Stimulated activated CD8-positive, alpha-beta memory T cell treated with anti-CD3 and anti-CD28 coated beads, Interleukin-15, amount 100 ng/mL, for 1 hour (primary cell): Measurements from ENCODE around the gene CFLAR.
"Not testable (repeated sequence)": the region's sequence is repeated elsewhere in the genome, so short reads cannot be mapped to it uniquely, and the experiment has no call there.

ENCODE experiments used
- DNase-seq: peaks from one replicate; pipeline ENCODE4 v3.0.0-alpha.2; 2020; ENCODE audit warnings: low read depth

Gene CFLAR

GRCh38 chr2:201183365-201183727 is 67.4 kb downstream of the CFLAR start:
- no peak for DNase-seq

GRCh38 chr2:201183835-201184234 is 67.9 kb downstream of the CFLAR start:
- not testable (repeated sequence) for DNase-seq

GRCh38 chr2:201184248-201184647 is 68.3 kb downstream of the CFLAR start:
- DNase-seq = not testable (repeated sequence)

GRCh38 chr2:201185863-201186262 is 69.9 kb downstream of the CFLAR start:
- DNase-seq = no peak

GRCh38 chr2:201186982-201187381 is 71.0 kb downstream of the CFLAR start:
- no peak for DNase-seq

- no peak for DNase-seq
Measured at GRCh38 chr2:201188449-201188848, 72.5 kb downstream of the CFLAR start.

GRCh38 chr2:201191132-201191875 is 75.3 kb downstream of the CFLAR start:
- no peak for DNase-seq

GRCh38 chr2:201194097-201194496 is 78.1 kb downstream of the CFLAR start:
- DNase-seq = no peak

- DNase-seq = no peak
Measured at GRCh38 chr2:201195331-201195730, 79.4 kb downstream of the CFLAR start.

- DNase-seq = no peak
Measured at GRCh38 chr2:201196003-201196402, 80.0 kb downstream of the CFLAR start.

GRCh38 chr2:201196803-201197202 is 80.8 kb downstream of the CFLAR start:
- DNase-seq = no peak

GRCh38 chr2:201197781-201198180 is 81.8 kb downstream of the CFLAR start:
- no peak for DNase-seq

GRCh38 chr2:201199847-201200246 is 83.9 kb downstream of the CFLAR start:
- DNase-seq = no peak

- DNase-seq = no peak
Measured at GRCh38 chr2:201200345-201200744, 84.4 kb downstream of the CFLAR start.

GRCh38 chr2:201201371-201201770 is 85.4 kb downstream of the CFLAR start:
- no peak for DNase-seq

GRCh38 chr2:201203916-201204654 is 88.1 kb downstream of the CFLAR start:
- DNase-seq = no peak

GRCh38 chr2:201204655-201205514 is 88.9 kb downstream of the CFLAR start:
- no peak for DNase-seq

GRCh38 chr2:201205515-201205849 is 89.5 kb downstream of the CFLAR start:
- DNase-seq = no peak

- DNase-seq = no peak
Measured at GRCh38 chr2:201208563-201209252, 92.7 kb downstream of the CFLAR start.

GRCh38 chr2:201215963-201216362 is 100.0 kb downstream of the CFLAR start:
- DNase-seq = no peak

GRCh38 chr2:201216918-201217317 is 101.0 kb downstream of the CFLAR start:
- no peak for DNase-seq

GRCh38 chr2:201218780-201219179 is 102.8 kb downstream of the CFLAR start:
- DNase-seq = no peak
